COLO829 (cell line): ENCODE results near the gene KNCN.
A peak's percentile ranks its signal among the peaks of the same experiment; 100 is the strongest.

Experiments
- DNase-seq: peaks from one replicate; pipeline ENCODE4 v3.0.0; 2012; ENCODE audit warnings: low spot score

Gene KNCN

DNA sequence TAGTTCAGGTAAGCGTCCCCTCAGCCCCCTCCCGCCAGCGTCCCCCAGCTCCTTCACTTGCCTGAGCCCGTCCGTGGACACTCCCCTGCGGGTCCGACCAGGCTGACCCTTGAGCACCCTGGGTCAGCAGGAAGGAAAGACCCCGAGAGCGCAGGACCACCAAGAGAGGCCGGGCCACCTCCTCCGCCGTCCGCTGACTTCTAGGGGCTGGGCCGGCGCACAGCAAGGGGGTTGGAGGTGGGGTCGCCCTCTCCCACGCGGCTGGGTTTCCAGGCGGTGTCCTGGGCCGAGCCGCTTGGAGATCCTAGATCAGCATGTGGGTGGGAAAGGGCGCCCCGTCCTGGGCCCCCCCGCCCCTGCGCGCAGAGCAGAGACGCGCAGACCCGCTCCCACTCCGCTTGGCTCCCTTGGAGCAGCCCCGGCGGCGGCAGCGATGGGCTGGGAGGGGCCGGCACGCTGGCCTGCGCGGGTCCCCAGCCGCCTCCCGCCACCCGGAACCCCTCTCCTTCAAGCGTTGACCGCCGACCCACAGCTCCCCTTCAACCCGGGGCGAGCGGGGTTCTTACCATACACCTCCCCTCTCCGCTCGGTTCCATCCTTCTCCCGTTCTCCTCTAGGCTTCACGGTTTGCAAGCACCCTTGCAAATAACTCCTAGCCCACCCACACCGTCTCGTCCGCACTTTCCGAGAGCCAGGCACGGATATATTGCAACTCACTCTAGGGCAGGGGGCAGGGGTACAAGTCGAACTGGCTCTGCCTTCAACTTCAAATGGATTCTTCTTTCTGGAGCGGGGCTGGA, 7.5 kb downstream of the KNCN start:
- DNase-seq = no peak

DNA sequence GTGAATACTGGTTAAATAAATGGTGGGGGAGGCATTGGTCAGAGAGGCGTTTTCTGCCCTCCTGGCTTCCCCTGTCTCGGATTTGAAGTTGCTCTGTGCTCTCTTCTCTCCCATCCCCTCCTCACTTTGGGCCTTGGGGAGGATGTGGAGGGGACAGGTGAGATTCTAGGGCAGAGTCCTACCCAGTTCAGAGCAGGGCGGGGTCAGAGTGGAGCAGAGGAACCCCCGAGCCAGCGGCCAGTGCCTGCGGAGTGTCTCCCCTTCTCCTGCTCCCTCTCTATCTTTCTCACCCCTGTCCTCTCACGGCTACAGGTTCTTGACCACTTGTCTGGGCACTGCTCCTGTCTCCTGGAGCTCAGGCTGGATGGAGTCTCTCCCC, 8.1 kb downstream of the KNCN start:
- DNase-seq = no peak

- DNase-seq = no peak
Measured at GRCh38 chr1:46539972-46540371, 11.5 kb downstream of the KNCN start.

GRCh38 chr1:46538147-46538546, 13.3 kb downstream of the KNCN start:
- DNase-seq = no peak

GRCh38 chr1:46537651-46538050, 13.8 kb downstream of the KNCN start:
- no peak for DNase-seq

DNA sequence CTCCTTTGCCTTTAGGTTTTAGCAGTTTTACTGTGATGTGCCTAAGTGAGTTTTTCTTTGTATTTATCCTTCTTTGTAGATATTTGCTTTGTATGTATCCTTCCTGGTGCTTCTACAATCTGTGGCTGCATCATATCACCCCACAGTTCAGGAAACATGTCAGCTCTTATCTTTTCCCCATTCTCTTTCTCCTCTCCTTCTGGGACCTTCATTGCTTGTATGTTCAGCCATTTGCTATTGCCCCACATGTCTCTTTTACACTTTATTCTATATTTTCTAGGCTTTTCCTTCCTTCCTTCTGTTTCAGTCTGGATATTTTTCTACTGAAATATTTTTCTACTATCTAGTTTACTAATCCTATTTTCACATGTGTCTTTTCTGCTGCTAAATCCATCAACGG, 14.9 kb downstream of the KNCN start:
- no peak for DNase-seq

GRCh38 chr1:46535063-46535462, 16.4 kb downstream of the KNCN start:
- DNase-seq = peak; percentile 29

GRCh38 chr1:46533179-46533864, 18.1 kb downstream of the KNCN start:
- DNase-seq = no peak

DNA sequence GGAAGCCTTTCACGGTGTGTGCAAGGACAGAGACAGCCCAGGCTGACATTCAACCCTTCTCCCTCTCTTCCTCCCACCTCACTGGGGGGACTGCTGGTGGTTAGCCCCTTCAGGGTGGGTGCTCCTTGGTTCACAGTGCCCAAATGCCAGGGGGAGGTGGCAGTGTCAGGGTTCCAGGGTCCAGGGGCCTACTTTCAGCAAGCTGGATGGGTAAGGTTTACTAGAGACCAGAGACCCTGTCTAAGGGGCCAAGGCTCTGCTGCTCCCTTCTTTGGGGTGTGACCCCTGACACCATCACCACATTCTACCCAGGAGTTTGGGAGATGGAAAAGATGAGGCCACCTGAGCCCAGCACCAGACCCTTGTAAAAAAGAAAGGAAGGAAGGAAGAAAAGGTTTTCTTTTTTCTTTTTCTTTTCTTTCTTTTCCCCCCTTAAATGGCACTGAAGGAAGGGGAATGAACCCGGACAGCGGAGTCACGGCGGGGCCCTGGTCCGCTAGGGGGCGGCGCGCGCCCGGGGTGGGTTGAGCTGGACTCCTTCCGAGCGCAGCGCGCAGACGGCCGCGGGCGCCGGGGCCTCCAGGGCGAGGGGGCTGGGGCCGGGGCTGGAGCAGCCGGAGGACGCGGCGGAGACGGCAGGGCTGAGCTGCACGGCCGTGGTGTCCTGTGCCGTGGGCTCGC, 18.8 kb downstream of the KNCN start:
- no peak for DNase-seq

GRCh38 chr1:46532095-46532494, 19.4 kb downstream of the KNCN start:
- DNase-seq = no peak

DNA sequence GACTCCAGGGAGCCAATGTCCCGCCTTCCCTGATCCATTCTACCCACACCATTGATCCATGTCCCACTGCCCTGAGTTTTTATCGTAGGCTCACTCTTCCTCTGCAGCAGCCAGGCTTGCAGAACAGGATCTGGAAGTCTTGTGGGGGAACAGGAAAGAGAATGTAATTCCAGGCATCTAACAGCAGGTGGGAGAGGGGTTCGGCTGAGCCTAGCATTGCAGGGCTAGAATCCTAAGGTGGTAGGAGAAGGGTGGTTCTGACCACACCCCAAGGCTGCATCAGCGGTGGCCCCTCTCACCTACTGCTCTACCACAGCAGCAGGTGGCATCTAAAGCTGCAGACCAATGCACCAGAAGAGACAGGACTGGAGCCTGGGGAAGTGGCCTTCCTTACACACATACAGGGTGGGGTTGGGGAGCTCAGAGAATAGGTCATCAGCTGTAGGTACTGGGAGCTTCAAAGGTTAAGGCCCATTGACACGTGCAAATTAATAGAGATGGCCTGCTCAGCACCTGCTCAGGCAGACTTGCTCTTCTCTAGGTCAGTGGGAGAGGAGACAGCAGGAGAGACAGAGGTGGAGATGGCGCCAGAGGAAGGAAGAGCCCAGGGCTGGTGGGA, 20.5 kb downstream of the KNCN start:
- no peak for DNase-seq

- DNase-seq = no peak
Measured at GRCh38 chr1:46530311-46530710, 21.1 kb downstream of the KNCN start.

DNA sequence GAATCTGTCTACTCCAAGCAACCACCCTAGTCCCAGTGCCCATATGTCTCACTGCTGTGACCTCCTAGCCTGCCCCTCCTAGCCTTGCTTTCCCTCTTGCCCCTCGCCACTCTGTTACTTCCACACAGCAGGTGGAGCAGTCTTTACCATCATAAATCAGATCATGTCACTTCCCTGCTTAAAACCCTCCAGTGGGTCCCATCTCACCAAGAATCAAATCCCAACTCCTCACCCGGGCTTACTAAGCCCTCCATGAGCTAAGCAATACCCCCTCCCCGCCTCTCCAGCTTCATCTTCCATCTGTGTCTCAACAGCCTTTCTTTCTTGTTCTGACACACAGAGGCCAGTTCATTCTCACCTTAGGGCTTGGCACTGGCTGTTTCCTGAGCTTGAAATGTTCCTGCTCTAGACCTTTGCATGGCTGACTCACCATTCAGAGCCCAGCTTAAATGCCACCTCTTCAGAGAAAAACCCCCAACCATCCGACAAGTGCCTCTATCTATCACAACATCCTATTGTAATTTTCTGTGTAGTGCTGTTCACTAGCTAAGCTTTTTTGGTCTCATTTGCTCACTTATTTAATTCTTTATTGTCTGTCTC, 22.3 kb downstream of the KNCN start:
- DNase-seq = peak; percentile 29

- DNase-seq = peak; percentile 15
Measured at GRCh38 chr1:46528297-46528955, 23.0 kb downstream of the KNCN start.

DNA sequence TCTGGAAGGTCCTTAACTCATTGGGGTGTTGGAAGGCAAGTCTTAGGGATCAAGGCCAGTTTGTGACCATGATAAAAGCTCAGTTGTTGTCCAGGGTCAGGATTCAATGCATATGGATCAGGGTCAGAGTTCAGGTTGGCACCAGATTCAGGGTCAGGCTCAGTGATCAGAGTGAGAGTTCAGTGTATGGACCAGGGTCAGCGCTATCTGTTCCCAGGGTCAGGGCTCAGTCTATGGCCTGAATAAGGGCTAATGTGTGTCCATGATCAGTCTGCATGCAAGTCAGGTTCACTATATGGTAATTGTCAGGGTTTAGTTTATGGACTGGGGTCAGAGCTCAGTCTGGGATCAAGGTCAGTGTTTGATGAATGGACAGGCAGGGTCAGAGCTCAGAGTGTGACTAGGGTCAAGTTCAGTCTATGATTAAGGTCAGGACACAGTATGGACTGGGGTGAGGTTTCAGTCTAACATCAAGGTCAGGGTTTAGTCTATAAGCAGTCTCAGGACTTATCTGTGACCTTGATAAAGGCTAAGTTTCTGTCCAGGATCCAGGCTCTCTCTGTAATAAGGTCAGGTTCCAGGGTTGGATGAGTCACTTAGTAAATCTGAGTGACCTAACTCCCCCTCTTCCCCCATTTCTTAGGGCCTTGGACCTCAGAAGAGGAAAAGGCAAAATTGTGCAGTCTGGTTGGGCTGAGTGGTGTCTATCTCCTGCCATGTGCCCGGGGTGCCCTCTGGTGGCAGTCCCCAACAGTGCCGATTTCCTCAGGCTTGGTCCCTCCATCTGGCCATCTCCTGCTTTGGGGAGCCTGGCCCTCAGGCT, 23.8 kb downstream of the KNCN start:
- peak; percentile 81 for DNase-seq

- no peak for DNase-seq
Measured at GRCh38 chr1:46526691-46527291, 24.7 kb downstream of the KNCN start.

- DNase-seq = no peak
Measured at GRCh38 chr1:46526013-46526690, 25.3 kb downstream of the KNCN start.

GRCh38 chr1:46525253-46525983, 26.0 kb downstream of the KNCN start:
- DNase-seq = no peak

DNA sequence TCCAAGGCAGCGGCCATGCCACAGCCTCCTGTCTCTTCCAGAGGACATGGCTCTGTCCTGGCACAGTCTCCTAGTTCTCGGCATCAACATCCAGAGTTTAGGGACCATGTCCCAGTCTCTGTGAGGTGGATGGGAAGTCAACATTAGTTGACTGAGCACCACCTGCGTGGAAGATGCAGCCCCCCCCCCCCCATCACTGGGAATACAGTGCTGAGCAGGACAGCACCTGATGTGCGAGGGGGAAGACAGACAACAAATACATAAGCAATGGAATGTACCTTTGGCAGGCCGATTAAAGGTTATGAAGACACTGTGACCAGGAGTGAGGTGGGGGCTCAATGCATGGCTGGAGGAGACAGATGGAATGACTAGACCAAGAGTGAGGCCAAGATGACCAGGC, 26.6 kb downstream of the KNCN start:
- DNase-seq = no peak
